Caco-2 (cell line): Measurements from ENCODE around the gene MXD1. TPM values are rescaled to one million over a fixed set of nuclear protein-coding genes. Genes with fewer than 3 reads are reported as not detected.

Experiments used
- BruUV-seq: library from RNA; stranded (reverse); fragments of 400-500 nt; replicated peaks from 2 replicates; lab custom pipeline; 2021; lab: Mats Ljungman, UMichigan
- CTCF ChIA-PET: fragments of 300-600 bp; sonication (Branson Sonifier 250); formaldehyde crosslinking; loops from one replicate; lab custom pipeline; 2022; ENCODE audit warnings: antibody characterized with exemption; lab: Charles Lee
- POLR2A ChIA-PET: fragments of 300-600 bp; sonication (Branson Sonifier 250); formaldehyde crosslinking; loops from one replicate; lab custom pipeline; 2022; ENCODE audit warnings: antibody characterized with exemption; lab: Charles Lee
- DNase-seq, 2 experiments: peaks; one replicate each; pipeline versions ENCODE4 v3.0.0 to v3.0.0-alpha.2; 2020 to 2022
- H3K27me3 ChIP-seq: replicated peaks from 2 replicates; pipeline ENCODE4 v1.6.0; 2011; ENCODE audit warnings: low read length; ENCODE audit not compliant: control insufficient read depth, insufficient read depth
- H3K36me3 ChIP-seq: 2 replicates; pipeline ENCODE4 v1.5.1; 2011; ENCODE audit warnings: low read length; ENCODE audit not compliant: control insufficient read depth, insufficient read depth
- H3K4me1 ChIP-seq: fragments of 250-450 bp; sonication (Bioruptor Pico); 2 replicates; pipeline ENCODE4 v1.5.1; 2020; ENCODE audit warnings: mild to moderate bottlenecking
- H3K4me3 ChIP-seq: 2 replicates; pipeline ENCODE4 v1.5.1; 2011; ENCODE audit warnings: low read depth, mild to moderate bottlenecking, control low read depth, low read length
- H3K9me3 ChIP-seq: fragments of 250-450 bp; sonication (Bioruptor Pico); 2 replicates; pipeline ENCODE4 v1.5.1; 2020; ENCODE audit warnings: mild to moderate bottlenecking, moderate library complexity
- H3K27ac Mint-ChIP-seq: one replicate; pipeline ENCODE4 v1.8.0; 2022; ENCODE audit warnings: mixed read lengths; ENCODE audit not compliant: unreplicated experiment
- H3K27me3 Mint-ChIP-seq: one replicate; pipeline ENCODE4 v1.8.0; 2022; ENCODE audit warnings: mixed read lengths; ENCODE audit not compliant: insufficient read depth, unreplicated experiment
- H3K36me3 Mint-ChIP-seq: one replicate; pipeline ENCODE4 v1.8.0; 2022; ENCODE audit warnings: mild to moderate bottlenecking, mixed read lengths; ENCODE audit not compliant: insufficient read depth, unreplicated experiment
- H3K4me1 Mint-ChIP-seq: one replicate; pipeline ENCODE4 v1.8.0; 2022; ENCODE audit warnings: low read depth, mixed read lengths; ENCODE audit not compliant: unreplicated experiment
- H3K4me3 Mint-ChIP-seq: one replicate; pipeline ENCODE4 v1.8.0; 2022; ENCODE audit warnings: mild to moderate bottlenecking, moderate library complexity, mixed read lengths; ENCODE audit not compliant: unreplicated experiment
- H3K9me3 Mint-ChIP-seq: one replicate; pipeline ENCODE4 v1.8.0; 2022; ENCODE audit warnings: mixed read lengths; ENCODE audit not compliant: unreplicated experiment
- intact Hi-C: fragments of 100-400 bp; cut with micrococcal nuclease; formaldehyde crosslinking; loops from one replicate; pipeline ENCODE4 v1.10.0; 2022; ENCODE audit not compliant: unreplicated experiment
- total RNA-seq: library from RNA; stranded (reverse); gene quantifications from 2 replicates; pipeline ENCODE4 v1.2.3, GENCODE V29; 2022
- TF ChIP-seq, protein P1 (sequence below), 2 experiments: fragments of 200-600 bp in 1 of 2; IDR thresholded peaks; 1 replicate in 1 of 2; 2 replicates in 1 of 2; pipeline versions ENCODE4 v1.5.1 to v1.8.0; 2011 to 2022; ENCODE audit warnings: antibody characterized with exemption in 1 of 2, control low read depth in 1 of 2, inconsistent platforms in 1 of 2, low read depth in 1 of 2, low read length in 1 of 2, mild to moderate bottlenecking in 1 of 2, moderate library complexity in 1 of 2; ENCODE audit not compliant: insufficient read depth in 1 of 2, severe bottlenecking in 1 of 2, unreplicated experiment in 1 of 2

The MXD1 gene
- total RNA-seq, 1 experiment from 2014 or later = 9.5 TPM

- Mint-ChIP-seq H3K27ac (no peak overlapping the region), H3K36me3 (peaks cover 9% of the 10 kb centered on the region), H3K4me1 (peaks cover 17% of the 10 kb centered on the region), H3K9me3 (no peaks in the 10 kb centered on the region), H3K27me3 (no peaks in the 10 kb centered on the region), H3K4me3 (no peak overlapping the region)
- ChIA-PET POLR2A (no interaction called here), CTCF (interaction anchor here (0.7 to 1.6 kb wide), 2 partner anchors 64 to 93 kb away, joined by 3 read pairs; no protein-coding TSS in a partner anchor)
- Histone ChIP-seq H3K27me3 (no peaks in the 10 kb centered on the region), H3K4me3 (no peak overlapping the region), H3K9me3 (no peaks in the 10 kb centered on the region), H3K36me3 (no peaks in the 10 kb centered on the region), H3K4me1 (peaks cover 28% of the 10 kb centered on the region)
- TF ChIP-seq, protein P1, sequence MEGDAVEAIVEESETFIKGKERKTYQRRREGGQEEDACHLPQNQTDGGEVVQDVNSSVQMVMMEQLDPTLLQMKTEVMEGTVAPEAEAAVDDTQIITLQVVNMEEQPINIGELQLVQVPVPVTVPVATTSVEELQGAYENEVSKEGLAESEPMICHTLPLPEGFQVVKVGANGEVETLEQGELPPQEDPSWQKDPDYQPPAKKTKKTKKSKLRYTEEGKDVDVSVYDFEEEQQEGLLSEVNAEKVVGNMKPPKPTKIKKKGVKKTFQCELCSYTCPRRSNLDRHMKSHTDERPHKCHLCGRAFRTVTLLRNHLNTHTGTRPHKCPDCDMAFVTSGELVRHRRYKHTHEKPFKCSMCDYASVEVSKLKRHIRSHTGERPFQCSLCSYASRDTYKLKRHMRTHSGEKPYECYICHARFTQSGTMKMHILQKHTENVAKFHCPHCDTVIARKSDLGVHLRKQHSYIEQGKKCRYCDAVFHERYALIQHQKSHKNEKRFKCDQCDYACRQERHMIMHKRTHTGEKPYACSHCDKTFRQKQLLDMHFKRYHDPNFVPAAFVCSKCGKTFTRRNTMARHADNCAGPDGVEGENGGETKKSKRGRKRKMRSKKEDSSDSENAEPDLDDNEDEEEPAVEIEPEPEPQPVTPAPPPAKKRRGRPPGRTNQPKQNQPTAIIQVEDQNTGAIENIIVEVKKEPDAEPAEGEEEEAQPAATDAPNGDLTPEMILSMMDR (IDR thresholded peaks at IDR 0.05; ENCODE audit: insufficient read depth in 1 of 2, low read depth in 1 of 2, low read length in 1 of 2, severe bottlenecking in 1 of 2, unreplicated experiment in 1 of 2) = no peak
- no peak for DNase-seq
- no TSS peak for BruUV-seq
- intact Hi-C loops = no loop called here
These were observed 63.1 kb downstream of the MXD1 start for GRCh38 chr2:69977906-69978482.

GRCh38 chr2:69979902-69980807 is 65.2 kb downstream of the MXD1 start:
- no TSS peak for BruUV-seq
- CTCF ChIA-PET = no interaction called here
- Mint-ChIP-seq H3K36me3 (peaks cover 11% of the 10 kb centered on the region), H3K4me1 (peaks cover 17% of the 10 kb centered on the region), H3K27me3 (no peaks in the 10 kb centered on the region), H3K9me3 (peaks cover 5% of the 10 kb centered on the region), H3K27ac (peak overlapping the region; percentile 75), H3K4me3 (no peak overlapping the region)
- Histone ChIP-seq H3K9me3 (no peaks in the 10 kb centered on the region), H3K4me3 (no peak overlapping the region), H3K4me1 (peaks cover 28% of the 10 kb centered on the region), H3K36me3 (no peaks in the 10 kb centered on the region), H3K27me3 (no peaks in the 10 kb centered on the region)
- DNase-seq = no peak
- intact Hi-C loops = no loop called here
- TF ChIP-seq, protein P1 (IDR thresholded peaks at IDR 0.05; ENCODE audit: insufficient read depth in 1 of 2, low read depth in 1 of 2, low read length in 1 of 2, severe bottlenecking in 1 of 2, unreplicated experiment in 1 of 2) = no peak
- POLR2A ChIA-PET = interaction anchor here (1.0 kb wide), 1 partner anchor 66 kb away, joined by 3 read pairs; no protein-coding TSS in a partner anchor

GRCh38 chr2:69983392-69983966 is 68.6 kb downstream of the MXD1 start:
- CTCF ChIA-PET = no interaction called here

More at GRCh38 chr2:69983392-69983966, 68.6 kb downstream of the MXD1 start:
- Histone ChIP-seq H3K4me3 (no peak overlapping the region), H3K9me3 (no peaks in the 10 kb centered on the region), H3K4me1 (peaks cover 8% of the 10 kb centered on the region), H3K27me3 (no peaks in the 10 kb centered on the region), H3K36me3 (no peaks in the 10 kb centered on the region)
- peaks cover 7% of the 10 kb centered on the region for H3K4me1 Mint-ChIP-seq
- DNase-seq = no peak
- H3K27ac Mint-ChIP-seq = no peak overlapping the region
- POLR2A ChIA-PET = no interaction called here
- peaks cover 9% of the 10 kb centered on the region for H3K9me3 Mint-ChIP-seq
- H3K4me3 Mint-ChIP-seq = no peak overlapping the region
- H3K27me3 Mint-ChIP-seq = no peaks in the 10 kb centered on the region
- peaks cover 4% of the 10 kb centered on the region for H3K36me3 Mint-ChIP-seq
- intact Hi-C loops = no loop called here
- TF ChIP-seq, protein P1 (IDR thresholded peaks at IDR 0.05; ENCODE audit: insufficient read depth in 1 of 2, low read depth in 1 of 2, low read length in 1 of 2, severe bottlenecking in 1 of 2, unreplicated experiment in 1 of 2) = no peak
- BruUV-seq = no TSS peak
